EL (cell line): ENCODE measurements around the gene ALS2CL.
A peak's percentile ranks its signal among the peaks of the same experiment; 100 is the strongest.

Source experiments
- DNase-seq: peaks from one replicate; pipeline ENCODE4 v3.0.0-alpha.2; 2016

Gene ALS2CL

DNA sequence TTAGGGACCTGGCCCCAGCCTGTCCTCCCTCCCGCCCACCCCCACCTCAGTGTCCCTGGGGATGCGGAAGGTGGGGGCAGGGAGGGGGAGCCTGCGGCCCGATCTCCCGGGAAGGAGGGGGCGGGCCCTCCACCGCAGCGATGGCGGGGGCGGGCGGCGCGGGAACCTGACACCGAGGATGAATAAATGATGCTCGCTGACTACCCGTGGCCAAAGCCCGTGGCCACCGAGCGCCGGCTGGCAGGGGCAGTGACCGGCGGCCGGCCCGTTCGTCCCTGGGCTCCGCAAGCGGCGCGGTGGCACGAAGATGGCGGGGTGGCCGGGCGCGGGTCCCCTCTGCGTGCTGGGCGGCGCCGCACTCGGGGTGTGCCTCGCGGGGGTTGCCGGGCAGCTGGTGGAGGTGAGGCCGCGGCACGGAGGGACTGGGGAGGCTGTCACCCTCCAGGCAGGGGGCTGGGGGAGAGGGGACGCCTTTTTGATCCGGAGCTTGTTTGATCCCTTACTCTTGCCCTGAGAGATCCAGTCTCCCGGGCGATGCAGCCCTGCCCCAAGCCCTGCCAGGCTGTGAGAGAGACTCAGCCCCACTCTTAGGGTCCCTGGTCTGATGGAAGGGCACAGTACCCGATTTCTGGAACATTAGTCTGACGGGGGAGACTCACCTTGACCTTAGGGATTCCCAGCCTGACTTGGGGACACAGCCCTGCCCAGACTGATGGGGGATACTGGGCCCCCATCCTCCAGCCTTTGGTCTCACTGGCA lies 7.9 kb upstream of the ALS2CL start, which contains the start of gene TMIE:
TMIE (plus strand) TSS at position 212 of the 759 bp plus-strand sequence; CDS start at position 308, 96 bp downstream.
- DNase-seq: no peak

DNA sequence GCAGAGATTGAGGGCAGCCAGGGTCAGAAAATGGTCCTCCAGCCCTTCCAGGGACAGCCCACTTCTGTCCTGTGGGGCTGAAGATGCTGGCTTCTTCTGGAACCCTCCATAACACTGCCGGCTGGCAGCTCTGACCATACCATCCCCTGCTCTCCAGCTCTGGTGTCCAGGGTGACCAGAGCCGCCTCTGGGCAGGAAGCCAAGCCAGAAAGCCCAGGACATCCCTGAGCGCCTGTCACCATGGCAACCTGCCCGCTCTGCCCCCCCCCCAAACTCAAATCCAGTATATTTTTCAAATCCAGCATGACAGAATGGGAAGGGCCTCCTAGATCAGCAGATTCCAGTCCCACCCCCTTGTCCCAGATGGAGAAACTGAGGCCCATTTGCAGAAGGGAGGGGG lies 7.3 kb upstream of the ALS2CL start:
- DNase-seq: no peak

DNA sequence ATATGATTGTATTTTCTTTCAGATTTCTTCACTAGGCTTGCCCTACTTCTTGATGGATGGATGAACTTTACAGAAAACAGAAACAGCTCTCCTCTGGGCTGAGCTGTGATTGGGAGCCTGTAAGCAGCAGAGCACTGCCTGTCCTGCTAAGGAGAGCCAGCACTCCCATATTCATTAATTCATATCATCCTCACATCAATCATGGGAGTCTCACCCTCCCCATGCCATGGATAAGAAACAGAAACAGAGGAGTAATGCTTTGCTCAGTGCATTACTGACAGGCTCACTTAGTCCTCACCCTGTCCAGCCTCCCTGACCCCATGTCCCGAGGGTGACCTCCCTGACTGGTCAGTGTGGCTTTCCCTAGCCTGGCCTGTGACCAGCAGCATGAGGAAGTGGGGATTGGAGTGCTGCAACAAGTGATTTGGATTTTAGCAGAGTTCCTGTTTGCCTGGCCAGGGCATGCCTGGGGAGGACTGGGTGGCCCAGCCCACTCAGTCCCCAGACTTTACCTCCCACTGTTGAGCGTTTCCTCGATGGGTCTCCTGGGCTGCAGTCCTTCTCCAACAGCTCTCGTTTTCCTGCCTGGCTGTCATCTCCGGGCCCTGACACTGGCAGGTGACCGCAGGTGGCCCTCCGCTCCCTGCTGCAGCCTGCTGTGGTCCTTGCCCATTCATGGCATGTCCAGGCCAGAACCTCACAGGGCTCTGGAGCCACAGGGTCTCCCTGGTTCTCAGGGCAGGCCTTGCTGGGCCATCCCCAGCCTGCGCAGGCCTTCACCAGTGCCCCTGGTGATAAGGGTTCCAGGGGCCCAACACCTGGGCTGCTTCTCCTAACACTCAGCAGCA lies 6.4 kb upstream of the ALS2CL start:
- DNase-seq: no peak

DNA sequence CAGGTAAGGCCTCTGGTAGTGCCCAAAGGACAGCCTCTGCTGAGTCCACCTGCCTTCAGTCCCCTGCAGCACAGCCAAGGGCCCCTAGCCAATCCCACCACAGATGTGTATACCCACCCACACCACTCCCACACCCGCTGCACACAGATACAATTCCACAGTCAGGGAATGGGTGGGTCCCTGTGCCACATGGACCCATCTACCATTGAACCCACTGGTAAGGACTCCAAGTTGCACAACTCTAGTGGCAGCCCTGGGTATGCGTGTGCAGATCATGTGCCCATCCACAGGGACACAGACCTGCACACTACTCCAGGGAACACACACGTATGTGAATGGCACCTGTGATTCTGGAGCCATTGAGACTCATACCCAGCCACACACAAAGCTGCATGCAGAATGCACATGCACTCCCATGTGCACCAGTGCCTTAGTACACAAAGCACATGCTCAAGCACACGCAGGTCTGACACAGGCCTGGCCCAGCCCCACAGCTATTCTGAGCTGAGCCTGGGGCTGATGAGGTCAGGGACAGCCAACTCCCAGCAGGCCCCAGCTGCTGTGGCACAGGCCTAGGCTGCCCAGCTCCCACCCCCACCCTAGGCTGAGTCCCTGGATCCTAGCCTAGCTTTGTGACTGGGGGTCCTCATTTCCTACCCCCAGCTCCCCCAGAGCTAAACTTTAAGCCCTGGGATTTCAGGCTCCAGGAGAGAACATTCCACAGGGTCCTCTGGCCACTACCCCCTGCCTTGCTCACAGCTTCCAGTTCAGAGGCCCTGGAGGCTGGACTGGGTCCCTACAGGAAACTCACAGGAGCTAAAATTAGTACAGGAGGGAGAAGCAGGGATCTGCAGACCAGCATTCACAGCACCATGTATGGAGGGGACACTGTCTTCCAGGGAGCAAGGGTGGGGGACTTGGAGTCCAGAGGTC lies 2.7 kb upstream of the ALS2CL start:
- peak; percentile 26 for DNase-seq

DNA sequence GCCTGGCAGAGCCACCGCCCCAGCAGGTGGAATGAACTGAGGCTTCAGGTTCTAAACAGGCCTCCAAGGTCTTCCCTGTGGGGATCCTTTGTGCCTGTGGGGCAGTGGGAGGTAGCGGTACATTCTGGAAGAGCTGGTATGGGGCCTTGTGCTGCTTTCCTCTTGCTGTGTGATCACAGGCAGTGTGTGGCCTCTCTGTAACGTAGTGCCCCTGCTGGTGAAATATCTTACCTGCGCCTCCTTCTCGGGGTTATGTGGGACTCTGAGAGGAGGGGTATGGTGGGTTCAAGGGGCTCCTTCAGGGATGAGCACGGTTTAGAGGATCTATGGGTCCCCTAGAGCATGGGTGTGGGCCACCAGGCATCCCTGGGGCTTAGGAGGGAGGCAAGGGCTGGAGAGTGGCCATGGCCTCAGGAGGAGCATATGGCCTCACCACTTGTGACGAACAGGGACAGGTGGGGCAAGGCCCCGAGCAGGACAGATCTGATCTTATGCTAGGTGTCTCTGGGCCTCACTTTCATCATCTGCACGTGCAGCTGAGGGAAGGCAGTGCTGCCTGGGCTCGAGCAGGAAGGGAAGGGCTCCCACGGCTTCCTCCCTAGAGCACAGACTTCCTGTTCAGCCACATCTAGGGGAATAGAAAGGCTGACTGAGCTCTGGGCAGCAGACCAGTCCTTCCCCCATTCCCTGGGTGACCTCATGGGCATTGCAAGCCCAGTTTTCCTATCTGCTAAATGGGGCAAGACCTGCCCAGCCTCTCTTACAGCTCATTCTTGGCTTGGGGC lies 1.9 kb upstream of the ALS2CL start:
- DNase-seq: peak; percentile 25

DNA sequence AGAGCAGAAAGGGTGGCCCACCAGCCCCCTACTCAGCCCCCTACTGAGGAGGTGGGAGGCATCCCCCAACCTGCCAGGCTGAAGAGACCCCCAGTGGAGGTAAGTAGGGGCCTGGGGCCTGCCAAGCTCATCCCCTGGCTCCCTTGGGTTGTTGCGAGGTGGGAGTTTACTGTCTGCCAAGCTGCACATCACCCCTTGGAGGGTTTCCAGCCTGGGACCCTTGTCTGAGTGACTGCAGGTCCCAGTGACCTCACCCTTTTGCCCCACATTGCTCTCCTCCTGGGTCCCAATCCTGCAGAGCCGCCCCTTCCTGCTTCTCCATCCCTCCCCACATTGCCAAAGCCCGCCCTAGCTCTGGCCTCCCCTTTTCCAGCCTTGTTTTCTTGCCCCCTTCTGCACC lies 1.0 kb upstream of the ALS2CL start:
- DNase-seq: no peak

DNA sequence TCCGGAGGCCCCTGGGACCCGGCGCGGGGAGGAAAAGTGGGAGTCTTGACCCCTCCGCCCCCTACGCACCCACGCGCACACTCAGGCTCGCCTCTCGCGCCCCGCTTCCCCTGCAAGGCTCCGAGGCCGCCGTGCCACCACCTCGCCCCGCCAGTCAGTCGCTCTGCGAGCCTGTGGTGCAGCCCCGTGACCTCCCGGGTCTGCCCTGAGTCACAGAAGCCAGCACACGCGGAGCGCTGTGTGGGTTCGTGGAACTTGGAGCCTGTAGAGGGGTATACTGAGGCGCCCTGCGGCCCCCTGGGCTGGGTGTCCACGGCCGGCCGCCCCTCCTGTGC lies 380 bp upstream of the ALS2CL start:
- DNase-seq: no peak

DNA sequence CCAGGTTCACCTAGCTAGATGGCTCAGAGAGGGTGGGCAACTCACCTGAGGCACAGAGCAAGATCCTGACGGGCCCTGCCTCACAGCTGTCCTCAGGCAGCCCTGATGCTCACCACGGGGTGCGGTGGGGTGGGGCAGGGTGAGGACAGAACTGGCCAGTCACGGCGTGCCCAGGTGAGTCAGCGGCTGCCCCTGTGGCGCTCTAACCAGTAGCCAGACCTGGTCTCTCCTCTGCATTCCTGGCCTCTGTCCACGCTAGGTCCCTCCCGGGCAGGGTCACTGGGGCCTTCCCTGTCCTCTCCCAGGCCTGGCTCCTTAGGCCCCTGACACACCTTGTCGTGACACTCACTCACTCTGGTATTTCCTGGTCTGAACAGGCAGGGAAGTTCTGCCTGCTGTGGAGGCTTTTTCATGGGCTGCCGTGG lies 901 bp downstream of the ALS2CL start:
- DNase-seq: peak; percentile 25

DNA sequence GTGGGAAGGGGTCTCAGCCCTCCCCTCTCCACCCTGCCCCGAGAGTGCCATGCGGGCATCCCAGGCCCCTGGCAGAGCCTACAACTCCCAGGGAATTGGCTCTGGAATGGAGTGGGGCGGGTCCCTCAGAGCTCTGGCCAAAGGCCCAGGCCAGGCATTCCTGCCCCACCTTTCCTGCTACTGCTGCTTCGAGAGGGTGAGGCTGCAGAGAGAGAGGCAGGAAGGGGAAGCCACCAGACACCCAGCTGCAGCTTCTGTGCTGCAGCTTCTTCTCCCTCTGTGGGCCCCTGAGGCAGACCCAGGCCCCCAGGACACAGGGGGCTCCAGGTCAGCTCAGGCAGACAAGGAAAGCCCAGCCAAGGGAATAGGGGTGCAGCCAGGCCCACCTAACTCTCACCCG lies 2.7 kb downstream of the ALS2CL start:
- DNase-seq: no peak

DNA sequence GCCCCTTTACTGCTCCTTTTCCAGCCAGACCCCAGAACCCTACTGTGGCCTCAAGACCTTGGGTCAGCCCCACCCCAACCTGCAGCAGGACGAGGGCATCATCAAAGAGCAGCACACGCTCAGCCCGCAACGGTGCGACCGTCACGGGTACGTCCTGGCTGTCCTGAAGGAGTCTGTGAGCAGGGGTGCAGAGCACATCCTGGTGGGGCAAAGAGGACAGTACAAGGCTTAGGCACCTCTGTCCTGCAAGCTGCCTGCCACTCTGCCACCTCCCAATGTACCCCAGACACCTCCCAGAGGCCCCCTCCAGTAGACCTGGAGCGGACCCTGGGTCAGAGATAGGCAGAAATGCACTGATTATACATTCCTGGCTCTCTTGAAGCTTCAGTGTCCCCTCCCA lies 8.0 kb downstream of the ALS2CL start:
- DNase-seq: no peak

DNA sequence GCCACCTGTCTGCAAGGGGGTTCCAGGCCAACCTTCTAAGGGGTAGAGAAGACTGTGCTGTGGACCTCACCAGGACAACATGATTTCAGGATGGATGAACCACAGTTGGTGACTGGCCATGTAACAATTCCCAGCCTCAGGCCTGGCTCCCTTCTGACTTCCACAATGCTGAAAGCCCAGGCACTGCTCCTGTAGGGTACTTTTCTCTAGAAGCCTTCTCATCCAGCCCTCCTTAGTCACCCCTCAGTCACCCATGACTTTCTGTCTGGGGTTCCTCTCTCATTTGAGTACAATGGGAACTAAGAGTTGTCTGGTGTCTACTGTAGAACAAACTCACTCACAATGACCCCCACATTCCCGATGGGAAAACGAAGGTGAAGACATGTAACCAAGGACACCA lies 8.6 kb downstream of the ALS2CL start:
- DNase-seq: no peak

DNA sequence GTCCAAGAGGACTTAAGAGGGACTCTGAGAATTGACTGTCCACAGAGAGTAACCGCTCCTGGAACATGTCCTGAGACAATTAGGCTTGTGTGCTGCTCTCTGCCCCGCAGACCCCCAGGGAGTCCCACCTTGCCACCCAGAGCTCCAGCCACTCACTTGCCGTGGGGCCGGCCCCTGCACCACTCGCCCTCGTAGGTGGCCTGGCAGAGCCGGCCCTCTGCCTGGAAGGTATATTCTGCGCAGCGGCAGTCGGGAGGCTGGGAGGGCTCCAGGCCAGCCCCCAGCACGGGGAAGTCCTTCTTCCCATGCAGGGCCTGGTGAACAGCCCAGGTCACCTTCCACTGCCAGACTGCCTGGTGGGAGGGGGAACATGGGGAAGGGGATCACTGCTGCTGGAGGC lies 10.5 kb downstream of the ALS2CL start:
- no peak for DNase-seq

DNA sequence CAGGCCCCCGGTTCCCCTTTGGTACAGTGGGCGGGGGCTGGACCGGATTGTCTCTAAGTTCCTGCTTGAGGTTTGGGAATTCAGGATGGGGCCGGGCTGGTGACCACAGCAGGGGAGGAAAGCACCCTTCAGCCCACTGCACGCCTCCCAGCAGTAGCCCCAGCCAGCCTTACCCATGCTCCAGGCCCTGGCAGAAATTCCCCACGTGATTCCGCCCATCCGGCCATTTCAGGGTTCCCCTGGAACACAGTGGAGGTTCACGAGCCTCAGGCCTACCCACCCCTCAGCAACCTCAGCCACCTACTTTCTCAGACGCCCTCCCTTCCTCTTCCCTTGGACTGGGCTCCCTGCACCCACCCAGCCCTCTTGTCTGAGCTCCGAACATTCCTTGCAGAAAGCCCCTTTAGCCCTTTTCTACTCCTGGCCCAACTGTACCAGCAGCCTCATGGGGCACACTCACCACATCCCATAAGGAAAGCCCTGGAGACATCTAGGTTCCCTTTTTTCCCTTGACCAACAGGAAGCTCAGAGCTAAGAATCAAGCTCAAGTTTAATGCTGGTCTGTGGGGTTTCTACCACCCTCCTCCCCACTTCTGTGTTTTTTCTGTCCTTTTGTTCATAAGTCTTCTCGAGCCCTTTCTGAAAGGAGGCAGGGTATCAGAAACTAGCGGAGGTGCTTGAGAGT lies 11.5 kb downstream of the ALS2CL start:
- DNase-seq: no peak

DNA sequence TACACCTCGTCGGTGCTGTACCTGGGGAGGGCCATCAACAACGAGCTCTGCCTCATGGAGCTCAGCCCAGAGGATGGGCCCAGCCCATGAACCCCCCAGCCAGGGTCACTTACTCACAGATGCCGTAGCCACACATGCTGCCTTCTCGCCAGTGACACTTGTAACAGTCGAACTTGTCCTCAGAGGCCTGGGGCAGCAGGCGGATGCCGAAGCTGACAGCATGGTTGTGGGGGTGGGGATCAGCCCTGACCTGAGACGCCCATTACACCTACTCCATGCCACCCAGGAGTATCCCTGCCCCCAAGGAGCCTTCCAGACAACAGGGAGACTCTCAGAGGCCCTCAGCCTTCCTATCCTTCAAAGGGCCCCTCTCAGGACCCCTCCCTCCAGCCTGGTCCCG lies 12.1 kb downstream of the ALS2CL start:
- no peak for DNase-seq

DNA sequence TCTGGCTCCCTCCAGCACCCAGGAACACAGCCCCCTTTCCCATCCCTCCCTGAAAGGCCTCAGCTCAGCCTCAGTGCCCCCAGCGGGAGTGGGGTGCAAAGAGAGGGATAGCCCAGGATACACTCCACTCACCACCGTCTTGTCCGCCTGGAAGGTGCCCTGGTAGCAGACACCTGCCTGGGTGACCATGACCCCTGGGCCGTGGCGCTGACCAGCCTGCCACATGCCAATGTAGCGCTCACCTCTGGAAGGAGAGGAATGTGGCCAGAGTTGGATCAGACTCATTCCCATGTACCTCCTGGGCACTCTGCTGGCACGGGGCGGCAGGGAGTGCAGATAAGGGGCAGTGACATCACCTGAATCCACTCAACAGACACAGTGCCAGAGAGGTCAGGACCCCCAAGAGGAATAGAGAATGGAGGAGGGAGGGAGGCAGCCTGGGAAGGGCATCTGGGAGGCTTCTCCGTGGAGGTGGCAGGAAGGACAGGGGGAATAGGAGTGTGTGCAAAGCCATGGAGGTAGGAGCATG lies 13.1 kb downstream of the ALS2CL start:
- DNase-seq: no peak

DNA sequence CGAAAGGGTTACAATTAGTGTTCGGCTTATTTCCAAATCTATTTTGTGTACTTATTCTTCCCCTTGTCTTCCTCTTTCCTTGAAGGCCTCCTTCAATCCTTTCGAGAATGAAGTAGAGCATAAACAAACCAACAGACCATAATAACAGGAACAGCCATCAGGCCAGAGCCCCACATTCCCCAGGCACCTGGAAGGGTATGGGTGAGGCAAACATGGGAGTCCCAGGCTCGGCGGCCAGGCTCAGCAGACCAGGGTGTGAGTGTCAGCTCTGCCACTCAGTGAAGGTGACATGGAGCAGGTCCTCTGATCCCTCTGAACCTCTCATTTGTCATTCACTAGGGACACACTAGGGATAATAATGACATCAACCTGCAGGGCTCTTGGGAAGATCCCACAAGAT lies 13.8 kb downstream of the ALS2CL start:
- DNase-seq: no peak

DNA sequence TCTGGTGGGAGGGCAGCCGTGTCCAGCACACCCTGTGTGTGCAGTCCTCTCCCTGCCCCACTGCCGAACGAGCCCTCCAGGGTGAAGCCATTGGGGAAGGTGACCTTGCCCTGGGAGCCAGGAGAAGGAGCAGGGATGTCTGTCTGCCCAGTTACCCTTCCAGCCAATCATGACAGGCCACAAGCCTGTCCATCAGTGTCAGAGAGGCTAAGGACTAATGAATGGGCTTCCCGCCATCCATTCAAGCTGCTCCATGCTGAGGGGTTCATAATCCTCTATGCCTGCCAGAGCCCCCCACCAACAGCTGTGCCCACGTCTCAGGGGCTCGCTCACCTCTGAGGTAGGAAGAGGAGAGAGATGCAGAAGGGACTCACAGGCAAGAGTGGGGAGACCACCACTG lies 15.2 kb downstream of the ALS2CL start:
- no peak for DNase-seq

DNA sequence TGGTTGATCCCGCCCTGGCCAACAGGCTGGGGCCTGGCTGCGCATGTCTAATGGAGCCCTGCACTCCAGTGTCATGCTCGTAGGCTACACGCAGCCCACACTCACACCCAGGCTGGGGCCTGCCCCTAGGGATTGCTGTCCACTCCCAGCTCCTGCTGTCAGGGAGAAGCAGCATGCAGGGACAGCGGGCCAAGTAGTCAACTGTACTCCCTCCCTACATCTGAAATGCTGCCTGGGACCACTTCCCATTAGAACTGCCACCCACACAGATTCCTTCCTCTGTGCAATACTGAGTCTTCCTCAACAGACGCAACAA lies 16.1 kb downstream of the ALS2CL start:
- no peak for DNase-seq

DNA sequence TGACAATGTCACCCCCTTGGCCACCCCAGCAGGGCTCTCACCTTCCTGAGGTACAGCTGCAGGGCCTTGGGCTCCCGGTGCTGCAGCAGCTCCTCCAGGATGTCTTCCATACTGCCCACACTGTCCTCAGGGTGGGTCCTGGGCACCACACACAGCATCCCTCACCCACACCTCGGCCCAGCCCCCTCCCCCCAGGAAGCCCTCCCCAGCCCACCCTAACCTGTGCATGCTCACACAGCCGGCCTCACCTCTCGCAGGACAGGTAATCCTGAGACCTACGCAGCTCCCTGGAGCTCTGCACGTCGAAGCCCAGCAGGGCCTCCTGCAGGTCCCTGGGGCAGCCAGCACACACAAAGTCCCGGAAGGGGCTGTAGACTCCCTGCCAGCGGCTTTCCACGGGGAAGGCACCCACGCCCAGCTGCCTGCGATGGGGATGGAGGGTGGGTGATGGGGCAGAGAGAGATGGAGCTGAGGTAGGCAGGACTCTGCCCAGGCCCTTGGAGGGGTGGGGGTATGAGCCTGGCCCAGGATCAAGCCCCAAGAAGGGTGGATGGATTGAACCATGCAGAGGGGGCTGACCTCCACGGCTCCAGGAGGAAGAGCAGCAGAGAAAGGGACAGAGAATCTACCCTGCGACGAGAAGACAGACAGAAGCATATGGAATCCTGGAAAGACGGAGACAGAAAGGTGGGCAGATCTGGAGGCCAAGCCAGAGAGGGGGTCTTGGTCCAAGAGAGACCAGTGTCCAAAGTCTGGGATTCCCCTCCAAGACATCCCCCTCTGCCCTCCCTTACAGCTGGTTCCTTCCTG lies 16.7 kb downstream of the ALS2CL start:
- no peak for DNase-seq

DNA sequence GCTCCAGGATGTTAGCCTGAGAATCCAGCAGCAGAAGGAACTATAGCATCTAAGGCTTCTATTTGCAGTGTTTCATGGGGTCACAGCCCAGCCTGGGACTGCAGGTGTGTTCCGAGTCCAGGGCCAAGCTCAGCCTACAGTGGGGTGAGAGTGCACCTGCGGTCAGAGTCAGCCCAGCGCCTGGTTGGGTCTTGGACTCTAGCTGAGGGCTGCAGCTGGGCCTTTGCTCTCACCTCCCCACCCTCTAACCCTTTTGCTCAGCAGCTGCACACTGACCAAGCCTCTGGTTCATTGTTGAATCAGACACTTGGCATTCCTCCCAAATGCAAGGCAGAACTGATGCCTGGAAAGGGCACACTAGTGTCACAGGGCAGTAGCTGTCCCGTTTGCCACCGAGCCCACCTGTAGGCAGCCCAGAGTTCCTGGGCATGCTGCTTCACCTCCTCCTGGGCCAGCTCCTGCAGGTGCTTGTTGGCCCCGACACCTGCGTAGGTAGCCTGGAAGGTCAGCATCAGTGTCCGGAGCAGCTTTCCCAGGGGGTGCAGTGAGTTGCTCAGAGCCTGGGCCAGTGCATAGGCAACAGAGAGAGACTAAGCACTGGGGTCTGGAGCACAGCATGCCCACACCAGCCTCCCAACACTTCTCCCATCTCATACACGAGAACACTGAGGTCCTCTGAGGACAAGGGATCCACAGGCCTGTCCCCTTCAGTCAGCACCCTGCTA lies 17.5 kb downstream of the ALS2CL start:
- DNase-seq: peak; percentile 36
